ENCODE results near the gene MRPS21.

Gene MRPS21

DNA sequence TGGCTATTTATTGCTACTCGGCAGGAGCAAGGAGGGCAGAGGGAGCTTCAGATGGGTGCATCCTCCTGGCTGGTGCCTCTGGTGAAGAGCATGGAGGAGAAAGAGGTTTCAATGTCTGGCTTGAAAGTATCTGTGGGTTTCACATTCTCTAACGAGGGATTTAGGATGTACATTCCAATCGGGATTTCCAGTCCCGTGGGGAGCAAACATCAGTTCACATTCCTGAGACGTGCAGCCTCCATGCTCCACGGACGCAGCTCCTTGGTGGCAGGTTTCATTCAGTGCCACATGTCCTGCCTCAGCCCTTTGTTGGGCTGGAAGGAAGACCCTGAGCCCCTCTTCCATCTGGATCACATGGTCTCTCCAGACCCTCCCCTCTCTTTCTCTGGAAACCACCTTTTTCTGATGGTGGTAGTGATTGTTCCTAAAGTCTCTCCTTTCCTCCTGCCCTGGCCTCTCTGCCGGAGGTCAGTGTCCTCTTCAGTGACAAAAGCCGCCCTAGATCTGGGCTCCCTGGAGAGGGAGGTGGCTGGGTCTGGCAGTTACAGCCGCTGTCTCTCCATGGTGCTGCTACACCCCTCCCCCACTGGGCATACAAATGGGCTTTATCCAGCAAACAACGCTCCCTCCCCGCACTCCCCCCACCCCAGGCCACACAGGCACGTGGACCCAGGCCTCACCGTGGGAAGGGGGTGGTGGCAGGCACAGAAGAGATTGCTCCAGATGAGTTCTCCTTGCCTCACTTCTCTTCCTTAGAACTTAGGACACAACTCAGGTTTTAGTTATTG is 36.9 kb upstream of the MRPS21 start:
- H3K9me3 ChIP-seq (ENCODE audit: insufficient read depth, low read length), result no peaks in the 10 kb centered on the region
- no peak overlapping the region for H3K27ac ChIP-seq (ENCODE audit: low read depth, low read length)
- H2AFZ ChIP-seq (ENCODE audit: low read depth, low read length, severe bottlenecking), result no peak overlapping the region
- no peaks in the 10 kb centered on the region for H4K20me1 ChIP-seq (ENCODE audit: low read depth, low read length)
- no peak overlapping the region for H3K9ac ChIP-seq (ENCODE audit: low read length)
- H3K27me3 ChIP-seq (ENCODE audit: low read length), result no peaks in the 10 kb centered on the region
- H3K4me3 ChIP-seq (ENCODE audit: insufficient read depth, low read length, poor library complexity, severe bottlenecking), result no peak overlapping the region
- TF ChIP-seq, protein P1, sequence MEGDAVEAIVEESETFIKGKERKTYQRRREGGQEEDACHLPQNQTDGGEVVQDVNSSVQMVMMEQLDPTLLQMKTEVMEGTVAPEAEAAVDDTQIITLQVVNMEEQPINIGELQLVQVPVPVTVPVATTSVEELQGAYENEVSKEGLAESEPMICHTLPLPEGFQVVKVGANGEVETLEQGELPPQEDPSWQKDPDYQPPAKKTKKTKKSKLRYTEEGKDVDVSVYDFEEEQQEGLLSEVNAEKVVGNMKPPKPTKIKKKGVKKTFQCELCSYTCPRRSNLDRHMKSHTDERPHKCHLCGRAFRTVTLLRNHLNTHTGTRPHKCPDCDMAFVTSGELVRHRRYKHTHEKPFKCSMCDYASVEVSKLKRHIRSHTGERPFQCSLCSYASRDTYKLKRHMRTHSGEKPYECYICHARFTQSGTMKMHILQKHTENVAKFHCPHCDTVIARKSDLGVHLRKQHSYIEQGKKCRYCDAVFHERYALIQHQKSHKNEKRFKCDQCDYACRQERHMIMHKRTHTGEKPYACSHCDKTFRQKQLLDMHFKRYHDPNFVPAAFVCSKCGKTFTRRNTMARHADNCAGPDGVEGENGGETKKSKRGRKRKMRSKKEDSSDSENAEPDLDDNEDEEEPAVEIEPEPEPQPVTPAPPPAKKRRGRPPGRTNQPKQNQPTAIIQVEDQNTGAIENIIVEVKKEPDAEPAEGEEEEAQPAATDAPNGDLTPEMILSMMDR (IDR thresholded peaks at IDR 0.05; ENCODE audit: insufficient read depth, low read length, poor library complexity, severe bottlenecking), result no peak
- TF ChIP-seq EZH2phosphoT487 (conservative IDR thresholded peaks at IDR 0.05; ENCODE audit: low read length), result no peak
- H3K4me2 ChIP-seq (ENCODE audit: low read depth, low read length, poor library complexity, severe bottlenecking), result no peak overlapping the region
- H3K36me3 ChIP-seq (ENCODE audit: low read length), result no peaks in the 10 kb centered on the region
- H3K9me2 ChIP-seq (replicated peaks; ENCODE audit: insufficient read depth, low read length), result no peaks in the 10 kb centered on the region
- no peaks in the 10 kb centered on the region for H3K79me2 ChIP-seq (ENCODE audit: insufficient read depth, low read length)
- H3F3A ChIP-seq (ENCODE audit: insufficient read depth), result no peaks in the 10 kb centered on the region

DNA sequence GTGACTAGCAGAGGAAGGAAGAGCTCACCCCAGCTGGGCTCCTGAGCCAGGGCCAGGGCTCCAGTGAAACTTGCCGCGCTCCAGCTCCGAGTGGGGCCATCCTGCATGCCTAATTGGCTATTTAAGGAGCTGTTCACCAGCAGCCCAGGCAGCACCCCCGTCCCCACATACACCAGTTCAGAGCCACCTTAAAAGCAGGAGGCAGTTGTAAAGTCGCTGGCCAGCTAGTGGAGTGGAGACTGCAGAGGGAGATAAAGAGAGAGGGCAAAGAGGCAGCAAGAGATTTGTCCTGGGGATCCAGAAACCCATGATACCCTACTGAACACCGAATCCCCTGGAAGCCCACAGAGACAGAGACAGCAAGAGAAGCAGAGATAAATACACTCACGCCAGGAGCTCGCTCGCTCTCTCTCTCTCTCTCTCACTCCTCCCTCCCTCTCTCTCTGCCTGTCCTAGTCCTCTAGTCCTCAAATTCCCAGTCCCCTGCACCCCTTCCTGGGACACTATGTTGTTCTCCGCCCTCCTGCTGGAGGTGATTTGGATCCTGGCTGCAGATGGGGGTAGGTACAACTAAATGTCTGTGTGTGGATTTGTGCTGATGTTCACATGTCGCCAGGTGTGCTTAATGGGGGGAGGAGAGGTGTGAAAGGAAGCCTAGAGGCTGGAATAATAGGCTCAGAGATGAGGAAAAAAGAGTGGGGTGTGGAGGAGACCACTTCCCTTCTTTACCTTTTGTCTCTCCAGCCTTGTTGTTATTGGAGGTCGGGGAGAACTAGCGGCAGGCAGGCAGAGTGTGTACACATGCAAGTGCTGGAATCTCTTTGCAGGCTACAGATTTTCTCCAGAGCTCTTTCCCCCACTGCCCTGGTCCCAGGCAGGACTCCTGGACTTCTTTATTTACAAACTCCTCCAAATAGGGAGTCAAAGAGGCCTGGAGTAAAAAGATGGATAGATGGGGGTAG is 35.8 kb upstream of the MRPS21 start, which contains the start of gene CA14:
TSS of gene CA14 (plus strand) at position 151 of the 962 bp plus-strand sequence. CDS start at position 506, 355 bp downstream.
- no peaks in the 10 kb centered on the region for H4K20me1 ChIP-seq (ENCODE audit: low read depth, low read length)
- no peak within 1 kb of the TSS for H3K9ac ChIP-seq (ENCODE audit: low read length)
- no peaks in the 10 kb centered on the region for H3K9me3 ChIP-seq (ENCODE audit: insufficient read depth, low read length)
- no peaks in the 10 kb centered on the region for H3F3A ChIP-seq (ENCODE audit: insufficient read depth)
- no peaks in the 10 kb centered on the region for H3K9me2 ChIP-seq (replicated peaks; ENCODE audit: insufficient read depth, low read length)
- no peak for TF ChIP-seq EZH2phosphoT487 (conservative IDR thresholded peaks at IDR 0.05; ENCODE audit: low read length)
- TF ChIP-seq, protein P1 (IDR thresholded peaks at IDR 0.05; ENCODE audit: insufficient read depth, low read length, poor library complexity, severe bottlenecking), result no peak
- H3K36me3 ChIP-seq (ENCODE audit: low read length), result no peaks in the 10 kb centered on the region
- no peaks in the 10 kb centered on the region for H3K27me3 ChIP-seq (ENCODE audit: low read length)
- H3K4me3 ChIP-seq (ENCODE audit: insufficient read depth, low read length, poor library complexity, severe bottlenecking), result no peak within 1 kb of the TSS
- H2AFZ ChIP-seq (ENCODE audit: low read depth, low read length, severe bottlenecking), result no peak within 1 kb of the TSS
- H3K4me2 ChIP-seq (ENCODE audit: low read depth, low read length, poor library complexity, severe bottlenecking), result no peak within 1 kb of the TSS
- H3K79me2 ChIP-seq (ENCODE audit: insufficient read depth, low read length), result no peaks in the 10 kb centered on the region
- H3K27ac ChIP-seq (ENCODE audit: low read depth, low read length), result no peak within 1 kb of the TSS

DNA sequence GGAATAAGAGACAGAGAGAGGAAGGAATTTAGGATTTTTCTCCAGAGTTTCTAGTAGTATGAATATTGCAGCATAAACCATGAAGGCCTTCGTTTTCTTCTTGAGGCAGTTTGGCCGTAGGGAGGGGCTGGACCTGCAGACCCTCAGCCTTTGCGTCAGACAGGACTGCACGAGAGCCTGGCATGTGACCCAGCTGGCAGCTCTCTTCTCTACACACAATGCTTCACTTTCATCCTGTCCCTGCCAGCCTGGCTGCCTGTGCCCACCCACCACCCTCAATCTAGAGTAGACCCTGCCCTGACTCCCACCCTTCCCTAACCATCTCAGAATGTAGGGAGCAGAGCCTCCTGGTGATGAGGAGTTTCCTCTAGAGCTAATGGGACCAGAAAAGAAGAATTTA is 34.4 kb upstream of the MRPS21 start:
- Histone ChIP-seq H2AFZ (ENCODE audit: low read depth, low read length, severe bottlenecking) (no peak overlapping the region), H3K36me3 (ENCODE audit: low read length) (no peaks in the 10 kb centered on the region), H3K79me2 (ENCODE audit: insufficient read depth, low read length) (no peaks in the 10 kb centered on the region), H3K9me2 (replicated peaks; ENCODE audit: insufficient read depth, low read length) (no peaks in the 10 kb centered on the region), H3K27me3 (ENCODE audit: low read length) (no peaks in the 10 kb centered on the region), H3K9me3 (ENCODE audit: insufficient read depth, low read length) (no peaks in the 10 kb centered on the region), H3F3A (ENCODE audit: insufficient read depth) (no peaks in the 10 kb centered on the region), H3K4me3 (ENCODE audit: insufficient read depth, low read length, poor library complexity, severe bottlenecking) (no peak overlapping the region), H3K9ac (ENCODE audit: low read length) (no peak overlapping the region), H3K4me2 (ENCODE audit: low read depth, low read length, poor library complexity, severe bottlenecking) (no peak overlapping the region), H4K20me1 (ENCODE audit: low read depth, low read length) (no peaks in the 10 kb centered on the region), H3K27ac (ENCODE audit: low read depth, low read length) (no peak overlapping the region)
- TF ChIP-seq, protein P1 (IDR thresholded peaks at IDR 0.05; ENCODE audit: insufficient read depth, low read length, poor library complexity, severe bottlenecking), result no peak
- no peak for TF ChIP-seq EZH2phosphoT487 (conservative IDR thresholded peaks at IDR 0.05; ENCODE audit: low read length)

All from SU-DHL-6 (cell line).